Liver (tissue), 3 donors: ENCODE results near the gene DPM1.

Source experiments
- JUND ChIP-seq, 2 donors: IDR thresholded peaks; 2 replicates each; pipeline ENCODE4 v1.6.1; 2016; ENCODE audit warnings: antibody characterized with exemption in 2 of 2
- TF ChIP-seq, protein P1 (sequence below): fragments of 150-350 bp; IDR thresholded peaks from 2 replicates; pipeline ENCODE4 v1.5.1; 2017; ENCODE audit warnings: improper control_type of control experiment, low read depth, low read length; ENCODE audit not compliant: missing input control
- TF ChIP-seq, protein P2 (sequence below): IDR thresholded peaks from 2 replicates; pipeline ENCODE4 v1.6.1; 2016; ENCODE audit warnings: antibody characterized with exemption, mild to moderate bottlenecking
- donor health status: healthy.
- donor health status: healthy.

DNA sequence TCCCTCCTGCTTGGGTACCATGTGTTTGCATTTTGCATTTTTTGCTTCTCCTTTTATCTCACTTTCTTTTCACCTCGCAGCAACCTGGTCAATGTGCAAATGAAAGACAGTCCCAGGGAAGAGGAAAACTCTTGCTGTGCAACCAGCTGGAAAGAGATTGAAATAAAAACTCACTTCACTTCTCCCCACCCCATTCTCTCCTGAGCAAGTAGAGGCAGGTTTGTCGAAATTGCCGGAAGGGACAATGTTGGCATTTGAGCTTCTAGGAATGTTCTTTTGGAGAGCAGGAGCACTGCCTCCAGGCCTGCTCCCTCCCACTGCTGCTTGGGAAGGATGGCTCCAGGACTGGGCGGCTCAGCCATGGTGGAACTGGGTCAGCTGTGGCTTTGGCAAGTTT is 34.0 kb upstream of the DPM1 start:
- TF ChIP-seq, protein P1, sequence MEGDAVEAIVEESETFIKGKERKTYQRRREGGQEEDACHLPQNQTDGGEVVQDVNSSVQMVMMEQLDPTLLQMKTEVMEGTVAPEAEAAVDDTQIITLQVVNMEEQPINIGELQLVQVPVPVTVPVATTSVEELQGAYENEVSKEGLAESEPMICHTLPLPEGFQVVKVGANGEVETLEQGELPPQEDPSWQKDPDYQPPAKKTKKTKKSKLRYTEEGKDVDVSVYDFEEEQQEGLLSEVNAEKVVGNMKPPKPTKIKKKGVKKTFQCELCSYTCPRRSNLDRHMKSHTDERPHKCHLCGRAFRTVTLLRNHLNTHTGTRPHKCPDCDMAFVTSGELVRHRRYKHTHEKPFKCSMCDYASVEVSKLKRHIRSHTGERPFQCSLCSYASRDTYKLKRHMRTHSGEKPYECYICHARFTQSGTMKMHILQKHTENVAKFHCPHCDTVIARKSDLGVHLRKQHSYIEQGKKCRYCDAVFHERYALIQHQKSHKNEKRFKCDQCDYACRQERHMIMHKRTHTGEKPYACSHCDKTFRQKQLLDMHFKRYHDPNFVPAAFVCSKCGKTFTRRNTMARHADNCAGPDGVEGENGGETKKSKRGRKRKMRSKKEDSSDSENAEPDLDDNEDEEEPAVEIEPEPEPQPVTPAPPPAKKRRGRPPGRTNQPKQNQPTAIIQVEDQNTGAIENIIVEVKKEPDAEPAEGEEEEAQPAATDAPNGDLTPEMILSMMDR, result no peak
- TF ChIP-seq, protein P2, sequence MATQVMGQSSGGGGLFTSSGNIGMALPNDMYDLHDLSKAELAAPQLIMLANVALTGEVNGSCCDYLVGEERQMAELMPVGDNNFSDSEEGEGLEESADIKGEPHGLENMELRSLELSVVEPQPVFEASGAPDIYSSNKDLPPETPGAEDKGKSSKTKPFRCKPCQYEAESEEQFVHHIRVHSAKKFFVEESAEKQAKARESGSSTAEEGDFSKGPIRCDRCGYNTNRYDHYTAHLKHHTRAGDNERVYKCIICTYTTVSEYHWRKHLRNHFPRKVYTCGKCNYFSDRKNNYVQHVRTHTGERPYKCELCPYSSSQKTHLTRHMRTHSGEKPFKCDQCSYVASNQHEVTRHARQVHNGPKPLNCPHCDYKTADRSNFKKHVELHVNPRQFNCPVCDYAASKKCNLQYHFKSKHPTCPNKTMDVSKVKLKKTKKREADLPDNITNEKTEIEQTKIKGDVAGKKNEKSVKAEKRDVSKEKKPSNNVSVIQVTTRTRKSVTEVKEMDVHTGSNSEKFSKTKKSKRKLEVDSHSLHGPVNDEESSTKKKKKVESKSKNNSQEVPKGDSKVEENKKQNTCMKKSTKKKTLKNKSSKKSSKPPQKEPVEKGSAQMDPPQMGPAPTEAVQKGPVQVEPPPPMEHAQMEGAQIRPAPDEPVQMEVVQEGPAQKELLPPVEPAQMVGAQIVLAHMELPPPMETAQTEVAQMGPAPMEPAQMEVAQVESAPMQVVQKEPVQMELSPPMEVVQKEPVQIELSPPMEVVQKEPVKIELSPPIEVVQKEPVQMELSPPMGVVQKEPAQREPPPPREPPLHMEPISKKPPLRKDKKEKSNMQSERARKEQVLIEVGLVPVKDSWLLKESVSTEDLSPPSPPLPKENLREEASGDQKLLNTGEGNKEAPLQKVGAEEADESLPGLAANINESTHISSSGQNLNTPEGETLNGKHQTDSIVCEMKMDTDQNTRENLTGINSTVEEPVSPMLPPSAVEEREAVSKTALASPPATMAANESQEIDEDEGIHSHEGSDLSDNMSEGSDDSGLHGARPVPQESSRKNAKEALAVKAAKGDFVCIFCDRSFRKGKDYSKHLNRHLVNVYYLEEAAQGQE, result no peak
- TF ChIP-seq JUND (IDR thresholded peaks at IDR 0.05), result no peak
